Muscle layer of colon (tissue), 2 donors: ENCODE measurements around the gene LYST.
"Not testable (repeated sequence)": the region's sequence is repeated elsewhere in the genome, so short reads cannot be mapped to it uniquely, and the experiment has no call there.

Experiments used
- H3K27ac ChIP-seq: one replicate; pipeline ENCODE4 v1.7.0; 2013; ENCODE audit warnings: low read depth, mild to moderate bottlenecking, low read length, moderate library complexity
- H3K27me3 ChIP-seq, 2 donors: one replicate each; pipeline ENCODE4 v1.7.0; 2013; ENCODE audit warnings: low read length in 2 of 2, mild to moderate bottlenecking in 2 of 2; ENCODE audit not compliant: insufficient read depth in 2 of 2, control insufficient read depth in 1 of 2
- H3K36me3 ChIP-seq: one replicate; pipeline ENCODE4 v1.7.0; 2013; ENCODE audit warnings: mild to moderate bottlenecking, low read length; ENCODE audit not compliant: insufficient read depth
- H3K4me1 ChIP-seq: one replicate; pipeline ENCODE4 v1.7.0; 2013; ENCODE audit warnings: mild to moderate bottlenecking, low read length; ENCODE audit not compliant: insufficient read depth
- H3K4me3 ChIP-seq, 2 donors: one replicate each; pipeline ENCODE4 v1.7.0; 2013; ENCODE audit warnings: low read length in 2 of 2, low read depth in 1 of 2, mild to moderate bottlenecking in 1 of 2, moderate library complexity in 1 of 2
- H3K9ac ChIP-seq: one replicate; pipeline ENCODE4 v1.7.0; 2013; ENCODE audit warnings: low read length
- H3K9me3 ChIP-seq: one replicate; pipeline ENCODE4 v1.7.0; 2013; ENCODE audit warnings: mild to moderate bottlenecking, low read length
- donor health status: abdominal sarcoma.
- donor health status: Adenocarcinoma of cecum.

LYST gene

GRCh38 chr1:235906436-235906835, 39.7 kb upstream of the LYST start:
- Histone ChIP-seq H3K27ac (no peak overlapping the region), H3K27me3 (no peaks in the 10 kb centered on the region), H3K36me3 (no peaks in the 10 kb centered on the region), H3K4me3 (no peak overlapping the region), H3K9me3 (no peaks in the 10 kb centered on the region), H3K4me1 (peaks cover 4% of the 10 kb centered on the region), H3K9ac (no peak overlapping the region)

GRCh38 chr1:235903809-235904208, 37.1 kb upstream of the LYST start:
- not testable (repeated sequence) for H3K4me1 ChIP-seq, H3K27me3 ChIP-seq, H3K9ac ChIP-seq, H3K36me3 ChIP-seq, H3K9me3 ChIP-seq, H3K4me3 ChIP-seq, H3K27ac ChIP-seq

- Histone ChIP-seq H3K36me3 (no peaks in the 10 kb centered on the region), H3K4me1 (peaks cover 4% of the 10 kb centered on the region), H3K27ac (no peak overlapping the region), H3K4me3 (no peak overlapping the region), H3K9me3 (no peaks in the 10 kb centered on the region), H3K9ac (no peak overlapping the region), H3K27me3 (no peaks in the 10 kb centered on the region)
Measured at GRCh38 chr1:235902677-235903542, 36.2 kb upstream of the LYST start.

GRCh38 chr1:235901461-235901860, 34.8 kb upstream of the LYST start:
- Histone ChIP-seq H3K27me3 (no peaks in the 10 kb centered on the region), H3K4me3 (no peak overlapping the region), H3K36me3 (no peaks in the 10 kb centered on the region), H3K4me1 (peaks cover 4% of the 10 kb centered on the region), H3K9me3 (no peaks in the 10 kb centered on the region), H3K9ac (no peak overlapping the region), H3K27ac (no peak overlapping the region)

GRCh38 chr1:235898126-235898525, 31.4 kb upstream of the LYST start:
- no peaks in the 10 kb centered on the region for H3K27me3 ChIP-seq
- H3K27ac ChIP-seq, result no peak overlapping the region
- H3K9ac ChIP-seq, result no peak overlapping the region
- no peaks in the 10 kb centered on the region for H3K36me3 ChIP-seq
- no peaks in the 10 kb centered on the region for H3K9me3 ChIP-seq
- peaks cover under 1% of the 10 kb centered on the region for H3K4me1 ChIP-seq
- no peak overlapping the region for H3K4me3 ChIP-seq

GRCh38 chr1:235893840-235894239, 27.1 kb upstream of the LYST start:
- Histone ChIP-seq H3K4me3 (no peak overlapping the region), H3K27me3 (no peaks in the 10 kb centered on the region), H3K4me1 (no peaks in the 10 kb centered on the region), H3K27ac (no peak overlapping the region), H3K36me3 (no peaks in the 10 kb centered on the region), H3K9ac (no peak overlapping the region), H3K9me3 (no peaks in the 10 kb centered on the region)

- Histone ChIP-seq H3K27ac (no peak overlapping the region), H3K4me1 (no peaks in the 10 kb centered on the region), H3K36me3 (no peaks in the 10 kb centered on the region), H3K4me3 (no peak overlapping the region), H3K27me3 (no peaks in the 10 kb centered on the region), H3K9ac (no peak overlapping the region), H3K9me3 (no peaks in the 10 kb centered on the region)
Measured at GRCh38 chr1:235892734-235893413, 26.2 kb upstream of the LYST start.

GRCh38 chr1:235892202-235892601, 25.5 kb upstream of the LYST start:
- Histone ChIP-seq H3K9me3 (no peaks in the 10 kb centered on the region), H3K4me3 (no peak overlapping the region), H3K27me3 (no peaks in the 10 kb centered on the region), H3K36me3 (no peaks in the 10 kb centered on the region), H3K4me1 (no peaks in the 10 kb centered on the region), H3K9ac (no peak overlapping the region), H3K27ac (no peak overlapping the region)

- no peaks in the 10 kb centered on the region for H3K36me3 ChIP-seq
- H3K9ac ChIP-seq, result no peak overlapping the region
- no peak overlapping the region for H3K4me3 ChIP-seq
- no peak overlapping the region for H3K27ac ChIP-seq
- H3K9me3 ChIP-seq, result no peaks in the 10 kb centered on the region
- peaks cover 6% of the 10 kb centered on the region for H3K4me1 ChIP-seq
- H3K27me3 ChIP-seq, result no peaks in the 10 kb centered on the region
Measured at GRCh38 chr1:235888119-235888643, 21.5 kb upstream of the LYST start.

GRCh38 chr1:235887676-235888075, 21.0 kb upstream of the LYST start:
- H3K27me3 ChIP-seq, result no peaks in the 10 kb centered on the region
- no peaks in the 10 kb centered on the region for H3K9me3 ChIP-seq
- no peak overlapping the region for H3K27ac ChIP-seq
- peaks cover 9% of the 10 kb centered on the region for H3K4me1 ChIP-seq
- no peak overlapping the region for H3K9ac ChIP-seq
- H3K4me3 ChIP-seq, result no peak overlapping the region
- H3K36me3 ChIP-seq, result no peaks in the 10 kb centered on the region

GRCh38 chr1:235885655-235886262, 19.1 kb upstream of the LYST start:
- Histone ChIP-seq H3K27me3 (no peaks in the 10 kb centered on the region), H3K4me1 (peaks cover 9% of the 10 kb centered on the region), H3K27ac (no peak overlapping the region), H3K4me3 (no peak overlapping the region), H3K9ac (no peak overlapping the region), H3K36me3 (no peaks in the 10 kb centered on the region), H3K9me3 (no peaks in the 10 kb centered on the region)
